ENCODE results near the gene GNAZ.

The GNAZ gene

GRCh38 chr22:23044570-23044969, 25.7 kb upstream of the GNAZ start:
- DNase-seq = no peak

DNA sequence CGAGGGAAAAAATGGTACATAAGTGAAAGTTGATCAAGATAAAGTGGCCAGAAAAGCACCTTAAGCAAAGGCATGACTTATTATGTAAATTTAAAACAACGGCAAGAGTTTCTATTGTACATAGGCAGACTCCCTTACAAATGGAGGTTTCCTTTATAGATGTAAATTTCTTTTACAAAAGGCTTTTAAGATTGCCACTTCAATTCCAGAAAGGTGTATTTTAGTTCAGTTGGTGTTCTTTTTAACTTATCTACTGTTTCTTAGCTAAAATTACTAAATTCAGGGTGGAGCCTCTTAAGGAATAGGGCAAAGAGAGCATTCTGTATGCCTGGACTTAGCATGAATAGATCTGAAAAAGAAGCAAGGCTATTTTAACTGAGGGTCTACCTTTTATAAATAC, 24.9 kb upstream of the GNAZ start:
- no peak for DNase-seq

DNA sequence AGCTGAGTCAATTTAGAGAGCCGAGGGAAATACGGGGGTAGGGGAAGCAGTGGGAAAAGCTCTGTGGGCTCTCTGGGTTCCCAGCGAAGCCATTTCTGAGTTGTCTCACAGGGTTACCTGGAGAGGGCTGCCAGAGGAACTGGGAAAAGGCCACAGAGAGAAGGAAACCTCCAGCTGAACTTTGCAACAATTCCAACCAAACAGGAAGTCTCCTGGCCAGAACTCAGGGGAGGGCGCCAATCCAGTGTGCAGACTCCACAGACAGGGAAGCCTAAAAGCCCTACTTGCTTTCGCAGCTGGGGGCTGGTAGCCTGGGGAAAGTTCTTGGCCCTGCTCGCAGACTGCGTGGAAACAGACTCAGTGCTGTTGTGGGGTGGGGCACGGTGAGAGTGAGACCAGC, 23.1 kb upstream of the GNAZ start:
- DNase-seq = no peak

DNA sequence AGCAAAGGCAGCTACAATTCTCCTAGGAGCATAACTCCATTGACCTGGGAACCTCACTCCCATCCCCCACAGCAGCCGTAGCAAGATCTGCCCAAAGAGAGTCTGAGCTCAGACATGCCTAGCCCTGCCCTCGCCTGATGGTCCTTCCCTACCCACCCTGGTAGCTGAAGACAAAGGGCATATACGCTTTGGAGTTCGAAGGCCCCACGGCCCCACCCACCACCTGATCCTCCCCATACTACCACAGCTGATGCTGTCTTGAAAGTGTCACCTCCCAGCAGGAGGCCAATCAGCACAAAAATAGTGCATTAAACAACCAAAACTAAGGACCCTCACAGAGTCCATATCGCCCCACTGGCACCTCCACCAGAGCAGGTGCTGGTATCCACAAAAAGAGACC, 22.6 kb upstream of the GNAZ start:
- DNase-seq = no peak

GRCh38 chr22:23050546-23050945, 19.8 kb upstream of the GNAZ start:
- peak in 1 of 4 experiments; percentile 11 for DNase-seq

DNA sequence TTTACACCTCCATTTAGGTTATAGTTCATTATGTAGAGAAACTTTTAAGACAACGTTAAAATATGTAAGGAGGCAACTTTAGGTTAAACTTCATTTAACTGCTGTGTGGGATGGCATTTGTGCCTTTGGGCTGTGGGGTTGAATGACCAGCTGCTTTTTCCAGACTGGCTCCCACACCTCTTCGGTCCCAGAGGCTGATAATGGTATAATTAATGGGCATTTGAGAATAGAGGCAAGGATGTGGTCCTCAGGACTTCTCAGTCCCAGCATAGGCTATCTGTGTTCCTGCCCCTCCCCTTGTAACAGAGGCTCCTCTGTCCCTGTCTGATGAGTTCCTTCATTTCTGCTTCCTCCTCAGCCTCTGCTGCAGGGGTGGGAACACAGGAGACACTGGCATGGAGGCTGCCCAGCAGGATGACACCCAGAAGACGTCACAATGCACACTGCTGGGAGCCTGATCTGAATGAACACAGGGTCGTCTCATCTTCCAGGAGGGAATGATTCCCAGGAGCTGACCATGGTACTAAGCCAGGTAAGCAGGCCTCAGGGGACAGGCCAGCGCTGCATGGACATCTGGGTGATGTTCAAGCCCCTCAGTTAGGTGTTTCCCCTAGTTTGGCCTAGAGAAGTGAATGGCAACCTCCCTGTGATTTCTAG, 17.1 kb upstream of the GNAZ start:
- DNase-seq = no peak

DNA sequence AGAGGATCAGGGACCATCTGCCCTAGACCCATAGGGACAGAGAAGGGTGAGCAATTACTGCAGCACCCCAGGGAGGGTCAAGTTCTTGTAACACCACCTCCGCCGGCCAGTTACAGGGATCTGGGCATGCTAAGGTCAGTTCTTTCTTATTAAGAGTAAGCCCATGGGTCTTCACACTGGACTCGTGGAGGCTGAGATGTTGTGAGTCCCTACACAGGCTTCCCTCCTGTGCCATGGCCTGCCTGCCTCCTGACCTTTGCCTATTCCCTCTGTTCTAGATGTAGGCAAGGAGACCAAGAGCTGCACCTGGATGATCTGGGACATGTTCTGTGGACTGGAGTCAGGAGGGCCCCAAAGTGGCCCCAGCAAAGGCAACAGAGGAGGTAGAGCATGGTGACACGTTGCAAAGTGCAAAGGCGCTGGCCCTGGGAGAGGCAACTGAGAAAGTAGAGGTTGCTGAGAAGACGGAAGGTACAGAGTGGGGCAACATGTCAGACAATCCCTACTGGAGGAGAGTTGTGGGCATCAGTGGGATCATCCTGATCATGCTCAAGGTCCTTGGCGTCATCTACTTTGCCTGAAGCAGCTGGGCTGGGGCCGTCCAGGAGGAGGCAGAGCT, 16.3 kb upstream of the GNAZ start:
- DNase-seq = no peak

GRCh38 chr22:23054531-23055257, 15.6 kb upstream of the GNAZ start:
- no peak for DNase-seq

DNA sequence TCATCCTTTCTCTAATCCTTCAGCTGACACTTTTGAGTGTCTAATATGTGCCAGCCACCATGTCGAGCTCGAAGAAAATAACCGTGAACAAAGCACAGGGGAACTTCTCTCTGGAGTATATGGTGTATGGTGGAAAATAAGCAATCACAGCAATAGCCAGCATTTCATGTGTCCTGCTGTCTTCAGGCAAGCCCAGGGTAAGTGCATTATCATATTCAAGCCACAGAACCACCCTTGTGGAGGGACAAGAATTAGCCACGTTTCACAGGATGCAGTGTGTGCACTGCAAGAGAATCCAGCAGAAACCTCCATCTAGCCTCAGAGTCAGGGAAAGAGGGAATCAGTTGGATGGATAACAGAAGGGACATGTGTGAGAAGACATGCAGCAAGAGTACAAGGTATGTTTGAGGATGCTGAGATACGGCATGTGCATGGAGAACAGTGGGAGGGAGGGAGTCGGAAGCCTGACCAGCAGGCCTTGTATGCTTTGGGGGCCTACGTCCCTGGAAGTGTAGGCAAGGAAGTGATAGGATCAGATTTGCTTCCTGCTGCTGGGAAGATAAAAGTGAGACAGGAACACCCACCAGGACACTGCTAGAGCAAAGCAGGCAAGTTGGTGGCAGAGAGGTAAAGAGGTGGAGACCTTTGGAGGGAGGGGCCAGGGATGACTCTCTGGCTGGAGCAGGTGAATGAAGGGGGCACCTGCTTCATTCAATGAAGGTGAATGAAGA, 14.7 kb upstream of the GNAZ start:
- DNase-seq = no peak

GRCh38 chr22:23057331-23057730, 13.0 kb upstream of the GNAZ start:
- no peak for DNase-seq

DNA sequence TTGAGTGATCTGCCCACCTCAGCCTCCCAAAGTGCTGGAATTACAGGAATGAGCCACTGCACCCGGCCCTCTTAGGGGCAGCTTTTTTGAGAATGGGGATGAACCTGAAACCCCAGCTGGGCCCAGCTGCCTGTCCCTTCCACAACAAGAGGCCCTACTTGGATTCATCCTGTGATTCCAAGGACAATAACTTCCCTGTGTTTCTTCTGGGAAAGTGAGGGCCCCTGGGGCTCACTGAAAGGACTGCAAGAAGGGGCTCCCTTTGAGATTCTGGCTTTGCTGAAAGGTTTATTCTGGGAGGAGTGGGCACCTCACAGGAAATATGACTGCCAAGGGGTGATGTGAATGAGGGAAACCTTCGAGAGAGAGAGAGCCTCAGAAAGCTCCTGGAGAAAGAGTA, 12.3 kb upstream of the GNAZ start:
- DNase-seq = no peak

DNA sequence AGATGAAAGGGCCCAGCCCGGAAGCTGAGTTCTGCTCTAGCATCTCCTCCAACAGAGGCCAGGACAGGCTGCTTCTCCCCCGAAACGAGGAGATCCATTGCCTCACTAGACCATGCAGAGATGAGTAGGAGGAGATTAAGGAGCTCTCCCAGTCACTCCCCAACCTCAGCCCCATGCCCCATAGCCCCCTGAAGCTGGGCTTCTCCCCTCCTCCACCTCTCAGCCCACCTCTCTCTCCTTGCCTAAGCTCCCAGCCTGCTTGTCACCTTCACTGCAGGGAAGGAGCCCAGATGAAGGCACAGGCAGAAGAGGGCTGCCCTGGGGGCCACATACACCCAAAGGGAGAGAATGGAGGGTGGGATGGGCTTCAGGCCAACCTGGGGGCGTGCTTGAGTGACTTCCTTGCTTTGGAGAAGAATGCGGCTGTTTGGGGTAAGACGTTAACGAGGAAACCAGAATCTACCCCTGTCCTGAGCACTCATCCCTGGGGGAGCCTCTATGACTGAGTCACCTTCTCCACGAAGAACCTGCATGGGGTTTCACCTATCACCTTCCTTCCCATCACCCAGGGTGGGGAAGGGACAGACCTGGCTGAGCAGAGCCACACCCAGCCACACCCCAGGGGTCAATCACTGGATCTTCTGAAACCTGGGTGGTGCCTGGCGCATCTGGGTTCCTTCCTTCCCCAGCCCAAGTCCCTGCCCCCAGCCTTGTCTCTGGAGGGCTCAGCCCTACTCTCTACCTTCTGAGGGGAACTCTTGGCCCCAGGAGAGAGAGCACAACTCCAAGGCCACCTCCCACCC, 11.6 kb upstream of the GNAZ start:
- DNase-seq = no peak

GRCh38 chr22:23059284-23059948, 10.9 kb upstream of the GNAZ start:
- no peak for DNase-seq

- DNase-seq = no peak
Measured at GRCh38 chr22:23060612-23061400, 9.5 kb upstream of the GNAZ start.

GRCh38 chr22:23061471-23062280, 8.6 kb upstream of the GNAZ start:
- DNase-seq = no peak

DNA sequence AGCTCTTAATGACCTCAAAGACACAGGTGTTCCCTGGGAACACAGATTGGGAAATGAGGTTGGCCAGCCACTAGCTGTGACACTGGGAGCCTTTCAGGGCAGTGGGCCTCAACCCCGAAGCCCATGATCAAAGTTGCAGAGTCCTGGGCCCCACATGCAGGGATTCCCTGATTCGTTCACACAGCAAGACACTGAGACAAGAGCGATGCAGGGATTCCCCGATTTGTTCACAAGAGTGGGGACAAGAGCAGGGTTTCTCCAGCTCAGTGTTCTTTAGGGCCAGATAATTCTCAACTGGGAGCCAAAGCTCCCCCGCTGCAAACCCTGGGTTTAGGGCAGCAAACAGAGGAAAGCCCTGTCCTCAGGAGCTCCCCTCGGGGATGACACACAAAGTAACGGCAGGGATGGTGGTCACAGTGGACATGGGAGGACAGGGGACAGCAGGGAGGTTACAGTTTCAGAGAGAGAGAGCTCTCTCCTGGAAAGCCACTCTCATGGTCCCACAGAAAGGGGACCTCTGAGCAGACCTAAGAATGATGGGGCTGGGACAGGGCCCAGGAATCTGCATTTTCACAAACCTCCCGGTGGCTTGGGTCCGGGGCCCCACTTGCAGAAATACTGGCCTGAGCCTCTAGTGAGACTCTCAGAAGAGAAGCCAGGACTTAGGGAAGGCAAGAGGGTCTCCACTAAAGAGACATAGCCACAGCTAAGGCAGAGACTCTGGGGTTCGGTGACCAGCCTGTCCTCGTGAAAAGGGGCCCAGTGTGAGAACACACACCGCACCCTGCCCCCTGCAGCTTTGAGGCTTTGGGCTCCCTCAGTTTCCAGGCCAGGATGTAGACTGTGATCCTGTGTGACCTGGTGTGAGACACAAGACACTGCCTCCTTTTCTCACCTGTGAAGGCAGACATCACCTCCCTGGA, 7.4 kb upstream of the GNAZ start:
- no peak for DNase-seq

- no peak for DNase-seq
Measured at GRCh38 chr22:23063539-23064380, 6.6 kb upstream of the GNAZ start.

Data from suppressor macrophage (primary cell).